Choroid plexus epithelial cell (primary cell): ENCODE results near the gene WIZ.

Experiments
- DNase-seq: peaks from one replicate; pipeline ENCODE4 v3.0.0-alpha.2; 2010; ENCODE audit warnings: low read depth
- H3K4me3 ChIP-seq: 2 replicates; pipeline ENCODE4 v1.5.1; 2011; ENCODE audit warnings: low read depth, mild to moderate bottlenecking, control low read depth, low read length, moderate library complexity
- TF ChIP-seq, protein P1 (sequence below): conservative IDR thresholded peaks from 2 replicates; pipeline ENCODE4 v1.5.1; 2011; ENCODE audit warnings: low read depth, mild to moderate bottlenecking, control low read depth, inconsistent platforms, low read length, moderate library complexity

The WIZ gene, protein sequence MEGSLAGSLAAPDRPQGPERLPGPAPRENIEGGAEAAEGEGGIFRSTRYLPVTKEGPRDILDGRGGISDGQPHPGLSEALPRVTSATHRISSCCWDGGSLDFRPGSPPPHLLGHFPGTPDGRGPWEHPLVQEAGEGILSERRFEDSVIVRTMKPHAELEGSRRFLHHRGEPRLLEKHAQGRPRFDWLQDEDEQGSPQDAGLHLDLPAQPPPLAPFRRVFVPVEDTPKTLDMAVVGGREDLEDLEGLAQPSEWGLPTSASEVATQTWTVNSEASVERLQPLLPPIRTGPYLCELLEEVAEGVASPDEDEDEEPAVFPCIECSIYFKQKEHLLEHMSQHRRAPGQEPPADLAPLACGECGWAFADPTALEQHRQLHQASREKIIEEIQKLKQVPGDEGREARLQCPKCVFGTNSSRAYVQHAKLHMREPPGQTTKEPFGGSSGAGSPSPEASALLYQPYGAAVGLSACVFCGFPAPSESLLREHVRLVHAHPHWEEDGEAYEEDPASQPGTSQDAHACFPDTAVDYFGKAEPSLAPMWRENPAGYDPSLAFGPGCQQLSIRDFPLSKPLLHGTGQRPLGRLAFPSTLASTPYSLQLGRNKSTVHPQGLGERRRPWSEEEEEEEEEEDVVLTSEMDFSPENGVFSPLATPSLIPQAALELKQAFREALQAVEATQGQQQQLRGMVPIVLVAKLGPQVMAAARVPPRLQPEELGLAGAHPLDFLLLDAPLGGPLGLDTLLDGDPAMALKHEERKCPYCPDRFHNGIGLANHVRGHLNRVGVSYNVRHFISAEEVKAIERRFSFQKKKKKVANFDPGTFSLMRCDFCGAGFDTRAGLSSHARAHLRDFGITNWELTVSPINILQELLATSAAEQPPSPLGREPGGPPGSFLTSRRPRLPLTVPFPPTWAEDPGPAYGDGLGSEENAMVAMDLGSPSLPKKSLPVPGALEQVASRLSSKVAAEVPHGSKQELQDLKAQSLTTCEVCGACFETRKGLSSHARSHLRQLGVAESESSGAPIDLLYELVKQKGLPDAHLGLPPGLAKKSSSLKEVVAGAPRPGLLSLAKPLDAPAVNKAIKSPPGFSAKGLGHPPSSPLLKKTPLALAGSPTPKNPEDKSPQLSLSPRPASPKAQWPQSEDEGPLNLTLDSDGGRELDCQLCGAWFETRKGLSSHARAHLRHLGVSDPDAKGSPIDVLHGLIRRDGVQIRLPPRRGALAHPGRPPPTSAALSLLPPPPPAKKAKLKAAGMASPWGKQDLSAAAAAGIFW (N-terminal part only)

GRCh38 chr19:15449620-15450527 is at the start of gene WIZ:
Gene WIZ (minus strand): TSS chr19:15449956. CDS start chr19:15448307, 1,649 bp downstream.
- peak within 1 kb of the TSS; percentile 70 for H3K4me3 ChIP-seq
- DNase-seq: peak; percentile 70
- TF ChIP-seq, protein P1, sequence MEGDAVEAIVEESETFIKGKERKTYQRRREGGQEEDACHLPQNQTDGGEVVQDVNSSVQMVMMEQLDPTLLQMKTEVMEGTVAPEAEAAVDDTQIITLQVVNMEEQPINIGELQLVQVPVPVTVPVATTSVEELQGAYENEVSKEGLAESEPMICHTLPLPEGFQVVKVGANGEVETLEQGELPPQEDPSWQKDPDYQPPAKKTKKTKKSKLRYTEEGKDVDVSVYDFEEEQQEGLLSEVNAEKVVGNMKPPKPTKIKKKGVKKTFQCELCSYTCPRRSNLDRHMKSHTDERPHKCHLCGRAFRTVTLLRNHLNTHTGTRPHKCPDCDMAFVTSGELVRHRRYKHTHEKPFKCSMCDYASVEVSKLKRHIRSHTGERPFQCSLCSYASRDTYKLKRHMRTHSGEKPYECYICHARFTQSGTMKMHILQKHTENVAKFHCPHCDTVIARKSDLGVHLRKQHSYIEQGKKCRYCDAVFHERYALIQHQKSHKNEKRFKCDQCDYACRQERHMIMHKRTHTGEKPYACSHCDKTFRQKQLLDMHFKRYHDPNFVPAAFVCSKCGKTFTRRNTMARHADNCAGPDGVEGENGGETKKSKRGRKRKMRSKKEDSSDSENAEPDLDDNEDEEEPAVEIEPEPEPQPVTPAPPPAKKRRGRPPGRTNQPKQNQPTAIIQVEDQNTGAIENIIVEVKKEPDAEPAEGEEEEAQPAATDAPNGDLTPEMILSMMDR: no peak

DNA sequence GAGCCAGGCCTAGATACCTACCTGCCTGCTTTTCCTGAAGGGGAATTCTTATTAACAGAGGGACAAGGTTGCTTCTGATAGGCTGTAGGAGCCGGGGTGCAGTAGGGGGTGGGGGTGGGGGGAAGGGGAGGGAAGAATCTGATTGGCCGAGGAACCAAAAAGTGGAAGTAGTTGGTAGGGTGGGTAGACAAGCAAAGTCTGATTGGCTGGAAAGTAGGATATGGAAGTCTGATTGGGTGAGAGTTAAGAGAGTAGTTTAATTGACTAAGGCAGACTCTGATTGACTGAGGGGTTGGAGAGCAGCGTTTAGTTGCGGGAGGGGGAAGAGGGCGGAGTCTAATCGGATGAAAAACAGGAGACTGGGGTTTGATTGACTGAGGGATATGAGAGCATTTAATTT is 49.2 kb upstream of the WIZ start:
- DNase-seq: no peak
- TF ChIP-seq, protein P1: no peak
- H3K4me3 ChIP-seq: no peak overlapping the region

GRCh38 chr19:15498156-15498858 is 48.6 kb upstream of the WIZ start:
- TF ChIP-seq, protein P1: no peak
- DNase-seq: no peak
- no peak overlapping the region for H3K4me3 ChIP-seq

- TF ChIP-seq, protein P1: no peak
- no peak overlapping the region for H3K4me3 ChIP-seq
- DNase-seq: no peak
Observed at GRCh38 chr19:15495151-15495550, 45.4 kb upstream of the WIZ start.

GRCh38 chr19:15488489-15489226 is 38.9 kb upstream of the WIZ start:
- H3K4me3 ChIP-seq: no peak overlapping the region
- TF ChIP-seq, protein P1: no peak
- no peak for DNase-seq
